Measurements from ENCODE around the gene PSME3IP1.
"Not testable (repeated sequence)": the region's sequence is repeated elsewhere in the genome, so short reads cannot be mapped to it uniquely, and the experiment has no call there.

The PSME3IP1 gene

DNA sequence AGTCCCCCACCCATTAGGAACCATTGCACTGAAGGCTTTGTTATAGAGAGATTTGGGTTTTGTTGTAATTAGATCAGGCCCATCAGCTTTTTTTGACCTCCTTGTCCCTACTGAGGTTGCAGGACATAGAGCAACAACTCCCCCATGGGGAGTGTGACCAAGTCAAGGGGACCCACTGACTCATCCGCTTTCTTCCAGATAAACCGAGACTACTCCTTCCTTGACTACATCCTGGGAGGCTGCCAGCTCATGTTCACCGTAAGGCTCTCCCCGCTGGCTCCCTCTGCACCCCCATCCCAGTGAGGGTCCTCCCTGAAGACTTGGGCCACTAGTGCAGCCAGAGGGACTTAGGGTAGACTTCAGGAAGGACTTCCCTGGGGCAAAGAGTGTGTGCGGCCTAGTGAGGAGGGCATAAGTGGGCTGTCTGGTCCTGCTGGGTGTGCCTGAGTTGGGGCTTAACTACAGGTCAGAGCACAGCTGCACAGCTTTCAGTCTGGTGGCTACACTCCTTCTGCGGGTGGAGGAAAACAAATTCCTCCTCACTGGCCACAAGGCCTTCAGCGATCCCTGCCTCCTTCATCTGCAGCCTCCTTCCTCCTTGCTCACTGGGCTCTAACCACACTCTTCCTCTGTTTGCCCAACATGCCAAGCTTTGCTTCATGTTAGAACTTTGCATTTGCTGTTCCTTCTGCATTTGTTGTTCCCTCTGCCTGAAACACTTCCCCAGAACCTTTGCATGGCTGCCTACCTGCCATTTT is 62.4 kb downstream of the PSME3IP1 start:
- no peak for DNase-seq

DNA sequence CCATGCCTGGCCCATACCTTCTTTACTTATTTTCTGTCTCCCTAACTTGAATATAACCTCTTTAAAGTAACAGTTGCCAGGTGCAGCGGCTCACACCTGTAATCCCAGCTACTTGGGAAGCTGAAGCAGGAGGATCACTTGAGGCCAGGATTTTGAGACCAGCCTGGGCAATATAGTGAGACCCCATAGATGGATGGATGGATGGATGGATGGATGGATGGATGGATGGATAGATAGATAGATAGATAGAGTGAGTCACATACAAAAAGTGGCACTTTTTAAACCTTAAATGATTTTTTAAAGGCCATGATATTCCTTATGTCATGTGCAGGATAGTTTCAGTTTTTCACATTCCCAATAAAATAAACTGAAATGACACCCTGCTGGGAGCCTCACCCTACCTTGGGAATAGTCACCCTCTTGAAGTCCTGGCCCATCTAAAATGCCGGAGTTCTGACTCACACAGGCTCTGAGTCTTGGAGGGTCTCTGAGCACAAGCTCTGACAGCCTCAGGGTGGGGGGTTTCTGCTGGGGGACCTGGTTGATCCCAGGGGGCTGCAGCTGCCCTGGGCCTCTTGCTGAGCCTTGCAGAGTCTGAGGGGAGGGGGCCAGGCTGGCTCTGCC is 67.3 kb downstream of the PSME3IP1 start:
- DNase-seq, result no peak

DNA sequence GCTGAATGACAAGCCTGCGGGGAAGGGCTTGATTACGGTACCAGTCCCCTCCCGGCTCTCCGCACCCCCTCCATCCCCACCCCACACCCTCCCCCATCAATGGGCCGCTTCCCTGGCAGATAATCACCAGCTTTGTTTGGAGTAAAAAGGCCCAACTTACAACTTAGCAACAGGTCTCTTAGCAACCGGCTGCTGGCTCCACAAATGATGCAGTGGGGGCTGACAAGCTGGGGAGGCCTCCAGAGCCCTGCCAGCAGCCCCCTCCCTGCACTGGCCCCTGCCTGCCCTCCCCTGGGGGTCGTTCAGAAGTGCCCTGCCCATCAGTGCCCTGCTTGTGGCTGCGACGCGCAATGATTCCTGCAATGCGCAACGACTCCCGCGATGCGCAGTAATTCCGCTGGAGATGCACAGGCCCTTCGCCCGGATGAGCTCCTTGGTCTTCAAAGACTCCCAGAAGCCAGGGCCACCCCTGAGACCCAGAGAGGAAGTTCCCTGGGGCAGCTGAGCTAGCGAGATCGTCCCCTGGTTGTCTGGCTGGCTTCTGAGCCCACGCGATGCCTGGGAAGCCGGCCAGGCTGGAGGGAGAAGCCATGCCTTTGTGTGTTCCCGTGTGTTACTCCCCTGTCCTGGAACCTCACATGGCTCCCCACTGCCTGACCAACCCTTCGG is 70.2 kb downstream of the PSME3IP1 start:
- DNase-seq, result no peak

DNA sequence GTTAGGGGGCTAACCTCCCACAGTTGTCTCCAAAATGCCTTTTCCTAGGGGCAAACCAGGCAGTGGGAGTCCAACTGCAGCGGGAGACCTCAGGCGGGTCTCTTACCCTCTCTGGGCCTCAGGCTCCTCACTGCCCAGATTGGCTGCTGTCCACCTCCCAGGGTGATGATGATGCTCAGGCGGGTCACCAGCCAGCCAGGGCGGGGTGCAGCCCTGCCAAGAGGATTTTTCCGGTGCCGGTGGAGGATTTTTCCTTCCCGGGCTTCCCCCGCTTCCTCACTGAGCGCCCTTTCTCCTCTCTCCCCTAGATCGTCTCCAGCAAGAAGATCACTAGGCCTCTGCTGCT is 70.7 kb downstream of the PSME3IP1 start:
- DNase-seq, result no peak

DNA sequence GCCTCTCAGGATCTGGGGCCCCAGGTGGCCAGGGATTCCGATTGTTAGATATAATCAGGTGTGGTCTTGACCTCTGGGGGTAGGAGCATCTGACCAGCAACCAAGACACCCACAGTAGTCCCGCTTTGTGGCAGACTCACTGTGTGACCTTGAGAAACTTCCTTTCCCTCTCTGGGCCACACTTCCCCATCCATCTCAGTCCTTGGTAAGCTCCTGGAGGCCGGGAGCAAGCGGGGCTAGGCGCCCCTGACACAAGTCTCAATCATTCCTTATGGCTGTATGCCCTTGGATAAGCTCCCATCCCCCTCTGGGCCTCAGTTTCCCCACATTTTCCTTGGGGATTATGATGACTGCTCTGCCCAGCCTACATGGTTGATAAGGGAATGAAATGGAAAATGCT is 72.2 kb downstream of the PSME3IP1 start:
- no peak for DNase-seq

DNA sequence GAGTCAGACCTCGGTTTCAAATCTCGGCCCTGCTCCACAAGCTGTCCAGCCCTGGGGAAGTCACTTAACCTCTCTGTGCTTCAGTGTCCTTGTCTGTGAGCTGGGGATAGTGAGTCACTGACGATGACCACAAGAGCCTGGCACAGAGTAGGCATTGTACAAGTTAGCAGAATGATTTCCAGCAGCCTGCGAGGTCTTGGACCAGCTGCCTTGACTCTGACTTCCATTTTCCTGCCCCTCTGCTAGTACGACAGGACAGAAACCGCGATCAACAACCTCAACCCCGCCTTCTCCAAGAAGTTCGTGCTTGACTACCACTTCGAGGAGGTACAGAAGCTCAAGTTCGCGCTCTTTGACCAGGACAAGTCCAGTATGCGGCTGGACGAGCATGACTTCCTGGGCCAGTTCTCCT is 72.8 kb downstream of the PSME3IP1 start:
- no peak for DNase-seq

DNA sequence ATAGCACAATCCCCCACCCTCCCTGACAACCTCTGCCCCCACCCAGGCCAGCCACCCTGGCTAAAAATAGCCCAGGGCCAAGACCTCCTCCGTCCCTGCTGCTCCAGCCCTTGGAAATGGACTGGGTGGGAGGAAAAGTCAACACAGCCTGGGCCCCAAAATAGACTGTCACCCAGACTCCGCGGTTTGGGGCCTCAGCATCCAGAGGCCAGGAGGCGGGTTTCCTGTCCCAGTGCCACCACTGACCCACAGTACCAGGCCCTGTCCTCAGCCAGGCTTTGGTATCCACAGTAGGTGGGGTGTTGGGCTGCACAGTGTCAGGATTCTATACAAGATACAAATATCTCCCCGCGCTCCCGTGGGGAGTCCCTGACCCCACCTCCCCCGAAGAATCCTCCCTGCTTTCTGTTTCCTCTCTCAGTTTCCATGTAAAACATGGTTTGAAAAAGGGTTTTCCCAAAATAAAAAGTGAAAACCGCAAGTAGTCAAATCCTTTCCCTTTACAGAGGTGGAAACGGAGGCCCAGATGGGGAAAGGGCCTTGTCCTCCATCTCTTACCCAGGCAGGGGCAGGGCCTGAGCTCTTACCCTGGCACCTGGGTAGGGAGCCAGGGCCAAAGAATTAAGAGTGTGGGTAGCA is 73.3 kb downstream of the PSME3IP1 start:
- DNase-seq, result no peak

DNA sequence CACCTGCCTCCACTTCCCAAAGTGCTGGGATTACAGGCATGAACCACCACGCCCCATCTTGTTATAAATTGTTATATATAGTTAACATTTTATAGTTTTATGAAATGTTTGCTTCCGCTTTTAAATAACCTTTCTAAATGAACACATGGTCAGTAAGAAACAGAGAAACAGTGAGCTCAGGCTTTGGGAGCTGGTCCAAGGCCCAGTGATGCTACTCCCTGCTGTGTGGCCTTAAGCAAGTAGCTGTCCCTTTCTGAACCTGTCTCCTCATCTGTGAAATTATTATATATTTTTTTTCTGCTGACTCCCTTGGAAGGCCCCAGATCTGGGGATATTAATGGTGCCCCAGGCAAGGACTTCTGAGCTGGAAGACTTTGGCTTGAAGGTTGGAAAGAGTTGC is 74.4 kb downstream of the PSME3IP1 start:
- no peak for DNase-seq

DNA sequence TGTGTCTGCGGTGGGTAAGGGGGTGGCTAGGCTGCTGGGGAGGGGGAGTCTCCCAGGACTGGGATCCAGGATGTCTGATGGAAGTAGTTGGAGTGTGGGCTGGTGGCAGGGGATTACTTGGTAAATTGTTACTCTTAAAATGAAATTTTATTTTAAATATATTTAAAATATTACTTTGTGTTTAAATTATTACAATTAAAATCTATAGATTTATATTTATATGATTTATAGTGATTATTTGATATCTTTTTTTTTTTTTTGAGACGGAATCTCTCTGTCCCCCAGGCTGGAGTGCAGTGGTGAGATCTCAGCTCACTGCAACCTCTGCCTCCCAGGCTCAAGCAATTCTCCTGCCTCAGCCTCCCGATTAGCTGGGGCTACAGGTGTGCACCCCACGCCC is 74.9 kb downstream of the PSME3IP1 start:
- DNase-seq, result no peak

DNA sequence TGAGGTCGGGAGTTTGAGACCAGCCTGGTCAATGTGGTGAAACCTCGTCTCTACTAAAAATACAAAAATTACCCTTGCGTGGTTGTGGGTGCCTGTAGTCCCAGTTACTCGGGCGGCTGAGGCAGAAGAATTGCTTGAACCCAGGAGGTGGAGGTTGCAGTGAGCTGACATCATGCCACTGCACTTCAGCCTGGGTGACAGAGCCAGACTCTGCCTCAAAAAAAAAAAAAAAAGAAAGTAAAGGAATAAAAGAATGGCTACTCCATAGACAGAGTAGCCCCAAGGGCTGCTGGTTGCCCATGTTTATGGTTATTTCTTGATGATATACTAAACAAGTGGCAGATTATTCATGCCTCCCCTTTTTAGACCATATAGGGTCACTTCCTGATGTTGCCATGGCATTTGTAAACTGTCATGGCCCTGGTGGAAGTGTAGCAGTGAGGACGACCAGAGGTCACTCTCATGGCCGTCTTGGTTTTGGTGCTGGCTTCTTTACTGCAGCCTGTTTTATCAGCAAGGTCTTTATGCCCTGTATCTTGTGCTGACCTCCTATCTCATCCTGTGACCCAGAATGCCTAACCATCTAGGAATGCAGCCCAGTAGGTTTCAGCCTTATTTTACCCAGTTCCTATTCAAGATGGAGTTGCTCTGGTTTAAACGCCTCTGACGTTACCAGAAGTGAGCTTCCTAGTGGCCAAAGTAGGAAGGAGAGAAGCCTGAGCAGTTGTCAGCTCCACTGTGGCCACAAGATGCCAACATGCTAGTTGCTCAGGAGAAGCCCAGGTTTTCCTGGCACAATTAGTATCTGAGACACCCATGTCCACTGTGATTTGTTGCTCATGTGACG is 76.4 kb downstream of the PSME3IP1 start:
- DNase-seq, result not testable (repeated sequence)

DNA sequence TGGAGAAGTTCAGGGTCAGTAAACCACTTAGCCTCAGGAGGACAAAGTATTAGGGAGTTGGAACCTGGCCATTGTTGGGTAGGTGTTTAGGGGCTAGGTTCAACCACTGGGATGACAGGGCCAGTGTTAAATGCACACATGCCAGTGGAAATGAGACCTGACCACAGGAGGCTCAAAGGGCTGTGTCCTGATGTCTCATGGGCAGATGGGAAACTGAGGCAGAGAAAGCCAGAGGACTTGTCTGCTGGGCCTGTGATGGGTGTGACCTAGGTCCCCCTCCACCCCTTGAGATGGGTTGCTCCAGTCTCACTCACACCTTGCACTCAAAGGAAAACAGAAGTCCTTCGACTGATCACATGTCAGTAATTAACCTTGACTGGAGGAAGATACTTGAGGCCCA is 77.4 kb downstream of the PSME3IP1 start:
- DNase-seq, result no peak

DNA sequence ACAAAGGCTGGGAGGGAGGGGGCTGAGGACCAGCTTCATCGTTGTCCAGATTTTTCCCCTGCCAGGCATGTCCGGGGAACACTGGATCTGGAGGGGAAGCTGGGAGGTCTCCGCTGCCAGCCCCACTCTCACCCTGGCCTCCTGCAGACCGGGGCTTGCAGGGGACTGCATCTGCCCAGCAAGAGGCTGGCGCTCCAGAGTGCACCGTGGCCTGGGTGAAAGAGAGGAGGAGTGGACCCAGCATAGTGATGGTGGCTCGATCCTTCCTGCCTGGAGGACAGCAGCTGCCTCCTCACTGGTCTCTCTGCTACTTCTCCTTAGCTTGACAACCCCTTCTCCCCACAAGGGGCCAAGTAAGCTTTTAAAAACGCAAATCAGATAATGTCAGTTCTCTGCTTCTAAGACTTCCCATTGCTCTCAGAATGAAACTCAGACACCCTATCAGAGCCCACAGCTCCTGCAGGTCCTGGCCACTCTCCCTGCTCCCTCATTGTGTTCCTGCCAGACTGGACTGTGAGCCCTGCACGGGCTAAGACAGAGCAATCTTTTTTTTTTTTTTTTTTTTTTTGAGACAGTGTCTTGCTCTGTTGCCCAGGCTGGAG is 78.4 kb downstream of the PSME3IP1 start:
- DNase-seq, result no peak

DNA sequence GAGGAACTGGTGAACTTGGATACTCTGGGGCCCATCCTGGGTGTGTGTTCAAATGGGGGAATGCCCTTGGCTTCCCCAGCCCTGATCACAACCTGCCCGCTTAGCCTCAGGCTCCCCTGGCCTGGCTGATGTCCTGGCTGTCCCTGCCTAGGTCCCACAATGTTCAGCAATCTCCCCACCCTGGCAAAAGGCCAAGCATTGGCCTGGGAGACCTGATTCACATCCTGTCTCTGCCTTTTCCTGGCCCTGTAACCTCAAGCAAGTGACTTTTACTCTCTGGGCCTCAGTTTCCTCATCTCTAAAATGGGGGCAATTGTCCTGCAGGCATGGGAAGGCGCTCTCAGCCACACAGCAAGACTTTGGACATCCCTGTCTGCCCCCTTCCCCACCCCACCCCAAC is 79.1 kb downstream of the PSME3IP1 start:
- no peak for DNase-seq

DNA sequence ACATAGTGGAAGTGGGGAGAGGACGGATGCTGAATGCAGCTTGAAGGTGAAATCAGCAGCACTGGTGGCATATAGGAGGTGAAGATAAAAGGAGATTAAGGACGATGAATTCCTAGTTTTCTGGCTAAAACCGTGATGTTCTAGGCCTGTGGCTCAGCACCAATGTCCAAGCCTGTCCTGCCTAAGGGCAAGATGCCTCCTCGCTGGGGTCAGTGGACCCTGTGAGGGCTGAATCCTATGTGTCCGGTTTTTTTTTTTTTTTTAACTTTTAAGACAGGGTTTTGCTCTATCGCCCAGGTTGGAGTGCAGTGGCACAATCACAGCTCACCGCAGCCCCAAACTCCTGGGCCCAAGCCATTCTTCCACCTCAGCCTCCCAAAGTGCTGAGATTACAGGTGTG is 80.7 kb downstream of the PSME3IP1 start:
- DNase-seq, result no peak

DNA sequence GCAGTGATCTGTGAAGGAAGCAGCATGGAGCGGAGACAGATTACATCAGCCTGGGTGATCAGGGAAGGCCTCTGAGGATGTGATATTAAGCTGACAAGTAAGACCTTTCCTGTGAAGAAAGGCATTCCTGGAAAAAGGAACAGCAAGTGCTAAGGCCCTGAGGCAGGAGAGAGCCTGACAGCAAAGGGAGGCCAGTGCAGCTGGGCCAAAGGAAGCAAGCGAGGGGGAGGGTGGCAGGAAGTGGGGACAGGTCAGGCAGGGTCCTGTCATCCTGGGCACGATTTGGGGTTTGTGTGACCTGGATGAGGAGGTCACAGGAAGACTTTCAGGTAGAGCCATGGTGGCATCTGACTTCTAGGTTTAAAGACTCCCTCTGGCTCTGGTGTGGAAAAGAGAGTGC is 81.1 kb downstream of the PSME3IP1 start:
- DNase-seq, result no peak

DNA sequence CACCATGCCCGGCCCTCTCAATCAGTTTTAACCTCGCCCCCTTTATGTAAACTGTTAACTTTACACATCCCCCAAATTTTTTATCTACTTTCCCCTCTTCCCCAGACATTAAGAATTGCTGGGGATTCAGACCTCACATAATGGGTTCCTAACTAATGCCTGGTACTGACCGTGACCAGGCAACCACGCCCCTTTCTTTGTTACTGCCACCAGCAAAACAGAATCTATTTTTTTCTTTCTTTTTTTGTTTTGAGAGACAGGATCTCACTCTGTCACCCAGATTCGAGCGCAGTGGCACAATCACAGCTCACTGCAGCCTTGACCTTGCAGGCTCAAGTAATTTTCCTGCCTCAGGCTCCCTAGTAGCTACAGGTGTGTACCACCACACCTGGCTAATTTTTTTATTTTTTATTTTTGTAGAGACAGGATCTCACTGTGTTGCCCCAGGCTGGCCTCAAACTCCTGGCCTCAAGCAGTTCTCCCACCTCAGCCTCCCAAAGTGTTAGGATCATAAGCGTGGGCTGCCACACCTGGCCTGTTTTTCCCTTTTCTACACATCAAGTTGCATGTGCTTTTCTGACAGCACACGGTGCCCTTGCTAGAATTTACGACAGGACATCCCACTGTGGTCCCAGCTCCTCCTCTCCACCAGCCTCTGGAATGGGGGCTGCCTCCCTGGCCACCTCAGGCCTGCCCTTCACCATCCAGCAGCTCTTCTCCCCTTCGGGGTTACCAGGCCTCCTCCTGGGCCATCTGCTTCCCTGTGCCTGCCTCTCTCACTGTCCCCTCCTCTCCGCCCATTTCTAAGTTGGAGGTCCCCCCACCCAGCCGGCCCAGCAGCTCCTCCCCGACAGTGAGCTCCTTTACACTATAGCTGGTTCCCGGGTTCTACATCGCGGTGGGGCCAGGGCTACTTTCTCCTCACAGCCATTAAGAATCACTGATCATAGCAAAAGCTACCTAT is 82.7 kb downstream of the PSME3IP1 start:
- DNase-seq, result no peak
